ENCODE data around the gene NXN. TPM values are rescaled to one million over a fixed set of nuclear protein-coding genes. Genes with fewer than 3 reads are reported as not detected.
"Not testable (repeated sequence)": the region's sequence is repeated elsewhere in the genome, so short reads cannot be mapped to it uniquely, and the experiment has no call there.

Gene NXN
- polyA plus RNA-seq, 1 experiment: 88.8 TPM

DNA sequence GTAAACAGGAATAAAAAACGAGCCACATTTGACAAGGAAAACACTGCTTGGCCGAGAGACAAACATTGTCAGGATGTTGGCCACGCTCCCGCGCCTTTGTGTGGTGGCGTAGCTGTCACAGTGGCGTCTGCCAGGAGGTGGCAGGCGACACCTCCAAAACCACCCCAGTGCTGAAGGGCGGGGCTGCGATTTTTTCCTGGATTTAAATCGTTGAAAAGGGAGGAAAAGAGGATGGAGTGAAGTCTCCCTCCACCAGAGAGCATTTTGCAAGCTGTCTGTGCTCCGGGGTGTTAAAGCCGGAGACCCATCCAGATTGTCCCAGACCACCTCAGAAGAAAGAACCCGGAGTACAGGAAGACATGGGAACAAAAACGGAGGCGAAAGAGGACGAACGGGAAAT lies 184.7 kb downstream of the NXN start:
- Histone ChIP-seq H3K27me3 (ENCODE audit: control insufficient read depth, insufficient read depth, low read length) (no peaks in the 10 kb centered on the region), H3K36me3 (ENCODE audit: control insufficient read depth, insufficient read depth, low read length) (peaks cover 12% of the 10 kb centered on the region), H3K4me3 (ENCODE audit: low read depth, low read length) (no peak overlapping the region)
- TF ChIP-seq, protein P1, sequence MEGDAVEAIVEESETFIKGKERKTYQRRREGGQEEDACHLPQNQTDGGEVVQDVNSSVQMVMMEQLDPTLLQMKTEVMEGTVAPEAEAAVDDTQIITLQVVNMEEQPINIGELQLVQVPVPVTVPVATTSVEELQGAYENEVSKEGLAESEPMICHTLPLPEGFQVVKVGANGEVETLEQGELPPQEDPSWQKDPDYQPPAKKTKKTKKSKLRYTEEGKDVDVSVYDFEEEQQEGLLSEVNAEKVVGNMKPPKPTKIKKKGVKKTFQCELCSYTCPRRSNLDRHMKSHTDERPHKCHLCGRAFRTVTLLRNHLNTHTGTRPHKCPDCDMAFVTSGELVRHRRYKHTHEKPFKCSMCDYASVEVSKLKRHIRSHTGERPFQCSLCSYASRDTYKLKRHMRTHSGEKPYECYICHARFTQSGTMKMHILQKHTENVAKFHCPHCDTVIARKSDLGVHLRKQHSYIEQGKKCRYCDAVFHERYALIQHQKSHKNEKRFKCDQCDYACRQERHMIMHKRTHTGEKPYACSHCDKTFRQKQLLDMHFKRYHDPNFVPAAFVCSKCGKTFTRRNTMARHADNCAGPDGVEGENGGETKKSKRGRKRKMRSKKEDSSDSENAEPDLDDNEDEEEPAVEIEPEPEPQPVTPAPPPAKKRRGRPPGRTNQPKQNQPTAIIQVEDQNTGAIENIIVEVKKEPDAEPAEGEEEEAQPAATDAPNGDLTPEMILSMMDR (IDR thresholded peaks at IDR 0.05; ENCODE audit: insufficient read depth, low read depth, low read length): peak; percentile 71
- no peak for DNase-seq (ENCODE audit: low read depth)
- ChIA-PET POLR2A (no interaction called here), CTCF (interaction anchor here (0.6 to 3.5 kb wide), 21 partner anchors 9 to 261 kb away, joined by 3 to 66 read pairs (median 4); partner anchors contain the start of genes GLOD4, MRM3, NXN and TIMM22)

DNA sequence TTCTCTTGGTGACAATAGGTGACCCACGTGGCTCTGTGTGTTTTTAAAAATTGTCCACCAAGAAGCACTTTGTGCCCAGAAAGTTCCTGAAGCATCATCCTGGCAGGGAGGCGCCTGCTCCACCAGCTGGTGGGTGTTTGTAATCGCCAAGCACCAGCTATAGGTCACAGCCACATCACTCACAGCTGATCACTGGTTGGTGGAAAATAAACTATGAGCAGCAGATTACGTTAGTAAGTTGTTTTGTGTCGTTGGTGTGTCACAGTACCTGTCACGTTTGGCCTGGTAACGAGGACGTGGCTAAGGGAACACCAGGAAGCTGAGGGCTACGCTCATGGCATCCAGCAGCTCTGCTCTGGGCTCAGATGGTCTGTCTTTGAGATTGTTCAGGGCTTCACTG lies 187.3 kb downstream of the NXN start:
- no peak overlapping the region for H3K4me3 ChIP-seq (ENCODE audit: low read depth, low read length)
- DNase-seq (ENCODE audit: low read depth): no peak
- CTCF ChIA-PET: interaction anchor here (1.0 to 1.8 kb wide), 2 partner anchors 186 to 188 kb away, joined by 3 to 18 read pairs; partner anchors contain the start of gene NXN
- POLR2A ChIA-PET: interaction anchor here (0.6 kb wide), 1 partner anchor 56 kb away, joined by 3 read pairs; no protein-coding TSS in a partner anchor
- H3K27me3 ChIP-seq (ENCODE audit: control insufficient read depth, insufficient read depth, low read length): no peaks in the 10 kb centered on the region
- H3K36me3 ChIP-seq (ENCODE audit: control insufficient read depth, insufficient read depth, low read length): peaks cover 17% of the 10 kb centered on the region
- TF ChIP-seq, protein P1 (IDR thresholded peaks at IDR 0.05; ENCODE audit: insufficient read depth, low read depth, low read length): no peak

DNA sequence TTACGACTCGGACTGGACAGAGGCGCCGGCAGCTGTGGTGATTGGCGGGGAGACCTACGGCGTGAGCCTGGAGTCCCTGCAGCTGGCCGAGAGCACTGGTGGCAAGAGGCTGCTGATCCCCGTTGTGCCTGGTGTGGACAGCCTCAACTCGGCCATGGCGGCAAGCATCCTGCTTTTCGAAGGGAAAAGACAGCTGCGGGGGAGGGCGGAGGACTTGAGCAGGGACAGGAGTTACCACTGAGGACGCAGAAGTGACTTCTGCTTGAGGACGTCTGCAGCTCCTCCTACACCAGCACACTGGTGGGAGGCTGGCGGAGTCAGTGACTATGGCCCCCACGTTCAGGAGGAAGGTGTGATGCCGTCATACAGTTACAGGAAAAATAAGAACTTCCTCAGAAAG lies 187.7 kb downstream of the NXN start:
- peaks cover 15% of the 10 kb centered on the region for H3K36me3 ChIP-seq (ENCODE audit: control insufficient read depth, insufficient read depth, low read length)
- ChIA-PET POLR2A (interaction anchor here (0.6 kb wide), 1 partner anchor 1783 kb away, joined by 3 read pairs; no protein-coding TSS in a partner anchor), CTCF (interaction anchor here (0.8 to 1.8 kb wide), 3 partner anchors 9 to 189 kb away, joined by 3 to 18 read pairs (median 3); partner anchors contain the start of gene NXN)
- H3K27me3 ChIP-seq (ENCODE audit: control insufficient read depth, insufficient read depth, low read length): no peaks in the 10 kb centered on the region
- H3K4me3 ChIP-seq (ENCODE audit: low read depth, low read length): no peak overlapping the region
- TF ChIP-seq, protein P1 (IDR thresholded peaks at IDR 0.05; ENCODE audit: insufficient read depth, low read depth, low read length): no peak
- DNase-seq (ENCODE audit: low read depth): no peak

DNA sequence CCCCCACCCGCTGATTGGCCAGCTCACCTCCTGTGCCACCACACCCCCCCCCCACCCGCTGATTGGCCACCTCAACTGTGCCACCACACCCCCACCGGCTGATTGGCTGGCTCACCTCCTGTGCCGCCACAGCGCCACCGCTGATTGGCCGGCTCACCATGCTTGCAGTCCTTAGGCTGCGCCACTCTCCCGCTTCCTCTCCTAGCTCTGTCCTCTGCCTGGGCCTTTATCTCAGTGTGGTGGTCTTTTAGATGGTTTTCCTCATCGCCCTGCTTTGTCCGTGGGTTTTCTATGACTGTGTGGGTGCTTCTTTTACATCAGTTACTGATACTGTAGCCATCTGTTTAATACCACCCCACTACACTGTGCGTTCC lies 188.7 kb downstream of the NXN start:
- POLR2A ChIA-PET: not testable (repeated sequence)

DNA sequence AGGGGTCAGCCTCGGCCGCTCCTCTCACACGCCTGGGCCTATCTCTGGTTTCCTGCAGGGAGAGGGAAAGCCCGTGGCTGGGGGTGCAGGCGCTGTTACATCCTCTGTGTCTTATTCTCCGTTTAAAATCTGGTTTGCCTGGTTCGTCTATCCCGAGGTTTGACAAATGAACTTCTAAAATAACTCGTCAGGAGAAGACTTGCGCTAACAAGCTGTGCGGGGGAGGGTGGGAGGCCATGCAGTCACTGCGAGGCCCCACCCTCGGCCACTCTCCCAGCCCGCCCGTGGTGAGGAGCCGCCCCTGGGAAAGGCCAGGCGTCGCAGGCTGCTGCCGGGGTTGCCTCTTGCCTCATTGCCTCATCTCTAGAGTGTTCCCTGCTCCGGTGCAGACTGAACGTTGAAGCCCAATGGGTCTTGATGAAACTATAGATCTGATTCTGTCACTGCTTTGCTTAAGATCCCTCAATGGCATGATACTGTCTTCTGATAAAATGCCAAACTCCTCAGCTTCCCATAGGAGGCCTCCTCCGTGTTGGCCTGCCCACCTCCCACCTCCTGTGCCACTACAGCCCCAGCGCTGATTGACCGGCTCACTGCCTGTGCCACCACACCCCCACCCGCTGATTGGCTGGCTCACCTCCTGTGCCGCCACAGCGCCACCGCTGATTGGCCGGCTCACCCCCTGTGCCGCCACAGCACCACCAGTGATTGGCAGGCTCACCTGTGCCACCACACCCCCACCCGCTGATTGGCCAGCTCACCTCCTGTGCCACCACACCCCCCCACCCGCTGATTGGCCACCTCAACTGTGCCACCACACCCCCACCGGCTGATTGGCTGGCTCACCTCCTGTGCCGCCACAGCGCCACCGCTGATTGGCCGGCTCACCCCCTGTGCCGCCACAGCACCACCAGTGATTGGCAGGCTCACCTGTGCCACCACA lies 189.4 kb downstream of the NXN start:
- POLR2A ChIA-PET; DNase-seq (ENCODE audit: low read depth): not testable (repeated sequence)
- CTCF ChIA-PET: interaction anchor here (2.1 kb wide), 1 partner anchor 191 kb away, joined by 5 read pairs; no protein-coding TSS in a partner anchor

More for the DNA sequence above, 188.7 kb downstream of the NXN start:
- CTCF ChIA-PET: interaction anchor here (1.8 to 2.1 kb wide), 2 partner anchors 190 kb away, joined by 5 to 18 read pairs; partner anchors contain the start of gene NXN
- not testable (repeated sequence) for H3K4me3 ChIP-seq (ENCODE audit: low read depth, low read length); H3K27me3 ChIP-seq (ENCODE audit: control insufficient read depth, insufficient read depth, low read length); DNase-seq (ENCODE audit: low read depth)
- H3K36me3 ChIP-seq (ENCODE audit: control insufficient read depth, insufficient read depth, low read length): peaks cover 12% of the 10 kb centered on the region

DNA sequence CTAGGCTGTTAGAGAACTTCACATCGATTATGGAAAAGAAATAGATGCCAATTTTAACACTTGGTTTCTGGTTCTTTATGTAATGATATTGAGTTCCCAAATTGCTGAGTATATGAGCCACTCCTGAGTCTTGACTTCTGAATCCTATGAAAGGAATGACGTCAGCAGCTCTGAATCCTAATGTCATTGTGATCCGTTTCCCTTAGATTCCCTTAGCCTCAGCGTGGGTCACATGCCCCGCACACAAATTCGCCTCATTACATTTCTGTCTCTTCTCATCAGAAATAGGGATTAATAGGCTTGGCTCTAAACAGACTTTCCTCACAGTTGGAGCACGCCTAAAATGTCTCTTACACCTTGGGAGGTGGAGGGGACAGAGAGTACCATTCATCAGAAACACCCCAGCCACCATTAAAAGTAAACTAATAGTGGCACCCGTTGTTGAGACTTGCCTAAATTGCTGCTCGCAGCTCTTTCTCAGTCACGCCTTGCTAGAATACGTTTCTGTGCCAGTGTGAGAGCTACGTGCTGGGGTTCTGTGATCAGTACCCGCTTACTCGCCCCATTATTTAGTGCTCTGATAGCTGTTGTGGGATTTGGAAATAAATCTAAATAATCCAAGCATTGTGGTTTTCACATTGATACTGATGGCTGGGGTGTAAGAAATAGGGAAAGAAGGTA lies 190.3 kb downstream of the NXN start:
- TF ChIP-seq, protein P1 (IDR thresholded peaks at IDR 0.05; ENCODE audit: insufficient read depth, low read depth, low read length): no peak
- ChIA-PET POLR2A (no interaction called here), CTCF (interaction anchor here (1.6 to 2.1 kb wide), 2 partner anchors 190 to 192 kb away, joined by 5 read pairs; partner anchors contain the start of gene NXN)
- Histone ChIP-seq H3K4me3 (ENCODE audit: low read depth, low read length) (no peak overlapping the region), H3K27me3 (ENCODE audit: control insufficient read depth, insufficient read depth, low read length) (no peaks in the 10 kb centered on the region), H3K36me3 (ENCODE audit: control insufficient read depth, insufficient read depth, low read length) (peaks cover 12% of the 10 kb centered on the region)
- DNase-seq (ENCODE audit: low read depth): no peak

More for the DNA sequence above, 189.4 kb downstream of the NXN start:
- not testable (repeated sequence) for H3K4me3 ChIP-seq (ENCODE audit: low read depth, low read length); H3K27me3 ChIP-seq (ENCODE audit: control insufficient read depth, insufficient read depth, low read length)
- peaks cover 12% of the 10 kb centered on the region for H3K36me3 ChIP-seq (ENCODE audit: control insufficient read depth, insufficient read depth, low read length)
